GM19099 (cell line): ENCODE measurements around the gene PJA1.

Experiments
- POLR2A ChIP-seq: IDR thresholded peaks from 3 replicates; pipeline ENCODE4 v1.6.1; 2011; ENCODE audit warnings: low read depth; ENCODE audit not compliant: insufficient read length; ENCODE audit errors: extremely low read depth

PJA1 gene

DNA sequence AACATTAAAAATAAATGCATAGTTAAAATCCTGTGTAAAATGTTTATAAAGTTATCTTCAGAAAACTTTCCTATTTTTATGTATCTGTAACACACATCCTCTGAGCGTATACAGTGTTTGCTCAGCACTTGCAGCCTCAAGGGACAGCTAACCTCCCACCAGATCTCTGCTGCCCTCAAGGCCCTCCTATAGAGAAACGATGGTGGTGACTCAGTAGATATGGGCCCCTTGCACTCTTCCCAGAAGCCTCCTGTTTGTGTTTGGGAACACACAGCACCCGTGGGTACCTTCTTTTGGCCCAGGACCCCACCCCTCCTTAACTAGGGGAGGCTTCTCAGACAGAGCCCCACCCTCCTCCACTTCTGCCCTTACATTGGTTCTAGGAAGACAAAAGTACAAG, 26.7 kb downstream of the PJA1 start:
- TF ChIP-seq POLR2A: no peak

DNA sequence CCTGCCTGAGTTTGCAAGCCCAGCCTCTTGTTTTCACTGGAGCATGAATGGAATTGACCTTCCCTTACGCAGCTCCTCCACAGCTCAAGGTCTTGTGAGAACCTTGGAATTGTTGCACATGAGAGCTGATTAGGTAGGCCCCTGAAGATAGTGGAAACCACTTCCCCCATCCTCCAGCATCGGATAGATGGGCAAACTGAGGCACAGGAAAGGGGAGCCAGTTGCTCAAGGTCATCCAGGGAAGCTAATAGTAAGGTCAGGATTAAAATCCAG, 27.2 kb downstream of the PJA1 start:
- no peak for TF ChIP-seq POLR2A

DNA sequence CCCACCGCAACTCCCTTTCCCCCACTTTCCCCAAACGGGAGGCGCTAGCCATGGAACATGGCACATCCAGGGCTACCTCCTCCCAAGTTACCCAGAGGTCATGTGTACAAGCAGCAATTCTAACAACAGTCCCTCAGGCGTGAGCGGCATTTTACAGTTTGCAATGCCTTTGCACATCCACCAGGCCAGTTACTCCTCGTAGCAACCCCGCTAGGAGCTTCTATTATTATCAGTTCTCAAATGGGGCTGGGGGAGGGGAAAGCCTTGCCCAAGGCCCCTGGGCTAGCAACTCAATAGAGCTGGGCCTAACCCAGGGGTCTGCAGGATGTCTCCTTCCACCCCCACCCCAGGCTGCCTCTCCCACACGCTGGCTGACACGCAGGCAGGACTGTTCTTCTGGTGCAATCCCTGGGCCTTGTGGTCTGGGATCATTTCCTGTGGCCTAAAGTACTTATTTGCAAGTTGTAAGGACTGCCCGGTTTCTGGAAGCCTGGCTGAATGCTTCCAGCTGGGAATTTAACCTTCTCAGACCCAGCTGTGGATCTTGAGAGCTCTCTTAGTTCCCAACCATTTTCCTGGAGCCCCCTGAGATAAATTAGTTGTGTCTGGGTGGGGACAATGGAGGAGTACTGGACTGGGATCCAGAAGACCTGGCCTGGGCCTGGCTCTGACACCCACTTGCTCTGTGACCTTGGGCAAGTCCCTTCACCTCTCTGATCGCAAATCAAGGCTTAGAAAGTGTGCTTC, 27.7 kb downstream of the PJA1 start:
- no peak for TF ChIP-seq POLR2A

DNA sequence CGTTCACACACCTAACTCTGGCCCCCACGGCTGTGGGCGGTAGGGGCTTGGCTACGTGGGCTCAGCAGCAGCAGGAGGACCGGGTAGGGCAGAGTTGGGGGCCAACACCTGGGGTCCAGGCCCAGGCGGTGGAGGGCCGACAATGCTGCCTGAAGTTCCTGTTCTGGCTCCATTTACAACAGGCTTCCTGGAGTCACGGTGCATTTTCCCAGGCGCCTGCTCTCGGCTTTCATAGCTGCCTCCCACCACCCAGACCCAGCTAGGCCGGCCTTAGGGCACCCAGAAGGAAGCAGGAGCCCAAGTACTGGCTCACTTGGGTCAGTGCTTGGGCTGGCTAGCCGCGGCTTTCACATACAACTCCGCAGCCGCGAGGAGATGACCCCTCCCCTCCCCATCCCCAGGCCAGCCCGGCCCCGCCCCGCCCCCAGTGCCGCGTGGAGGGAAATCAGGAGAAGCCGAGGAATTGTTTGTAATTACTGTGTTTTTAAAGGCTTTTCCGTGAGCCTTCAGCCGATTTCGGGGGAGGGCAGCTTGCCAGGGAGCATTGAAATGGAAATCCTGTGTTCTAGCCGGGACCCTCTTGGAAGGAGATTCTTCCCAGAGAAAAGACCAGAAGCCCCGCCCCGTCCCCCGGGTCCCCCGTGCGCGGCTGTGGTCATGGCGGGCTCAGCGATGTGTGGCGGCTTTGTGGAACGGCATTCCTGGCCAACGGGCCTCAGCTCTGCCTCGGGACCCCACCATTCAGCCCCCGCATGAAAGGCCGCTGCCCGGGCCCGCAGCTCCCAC, 28.5 kb downstream of the PJA1 start:
- no peak for TF ChIP-seq POLR2A

DNA sequence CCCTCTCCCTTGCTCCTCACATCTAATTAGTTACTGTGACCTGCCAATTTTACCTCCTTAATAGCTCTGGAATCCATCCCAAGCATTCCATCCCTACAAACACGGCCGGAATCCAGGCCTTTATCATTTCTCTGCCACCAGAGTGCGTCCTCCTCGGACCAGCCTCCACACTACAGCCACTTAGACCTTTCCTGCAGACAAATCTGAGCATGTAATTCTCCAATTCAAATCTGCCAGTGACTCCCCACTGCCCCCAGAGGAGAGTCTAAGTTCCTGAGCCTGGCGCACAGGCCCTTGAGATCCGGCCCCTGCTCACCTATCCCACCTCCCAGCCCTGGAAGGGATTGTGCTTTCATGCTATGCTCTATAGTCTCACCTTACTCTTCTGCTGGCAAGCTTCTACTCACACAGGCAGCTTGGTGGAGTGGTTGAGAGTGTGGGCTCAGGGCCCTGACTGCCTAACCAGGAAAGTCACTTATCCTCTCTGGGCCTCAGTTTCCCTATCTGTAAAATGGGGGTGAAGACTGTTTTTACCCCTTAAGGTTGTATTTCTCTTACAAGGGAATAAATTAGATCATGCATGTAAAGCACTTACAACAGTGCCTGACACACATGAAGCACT, 31.2 kb downstream of the PJA1 start:
- no peak for TF ChIP-seq POLR2A

DNA sequence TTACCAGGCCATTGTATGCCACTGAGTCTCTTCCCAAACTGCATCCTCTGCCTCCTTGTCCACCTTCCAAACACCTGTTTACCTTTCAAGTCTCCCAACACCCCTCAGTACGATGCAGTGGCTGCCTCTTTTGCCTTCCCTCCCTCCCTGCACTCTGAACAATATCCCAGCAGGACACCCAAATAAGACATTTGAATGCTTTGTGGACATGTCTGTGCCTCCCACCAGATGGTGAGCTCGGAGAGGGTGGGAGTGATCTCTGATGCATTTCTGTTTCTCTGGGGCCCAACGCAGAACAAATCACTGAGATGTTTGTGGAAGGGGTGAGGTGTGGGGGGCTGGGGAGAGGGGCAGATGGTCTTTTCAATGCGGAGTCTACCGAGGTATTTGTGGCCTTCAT, 33.4 kb downstream of the PJA1 start:
- TF ChIP-seq POLR2A: no peak

DNA sequence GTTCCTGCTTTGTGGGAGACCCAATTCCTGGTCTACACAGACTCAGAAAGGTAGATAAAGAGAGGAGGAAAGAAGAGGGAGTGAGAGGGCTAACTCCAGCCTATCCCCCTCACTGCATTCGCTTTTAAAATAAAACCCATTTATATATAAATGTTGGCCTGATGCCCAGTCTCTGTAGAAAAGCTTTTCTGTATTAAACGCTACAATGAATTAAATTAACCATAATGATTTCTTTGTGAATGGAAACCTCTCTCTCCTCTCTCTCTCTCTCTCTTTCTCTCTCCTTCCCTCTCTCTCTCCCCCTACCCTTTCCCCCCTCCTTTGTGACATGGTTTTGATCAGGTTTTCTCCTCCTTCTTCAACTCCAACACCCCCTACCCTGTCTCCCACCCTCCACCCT, 34.8 kb downstream of the PJA1 start:
- no peak for TF ChIP-seq POLR2A

DNA sequence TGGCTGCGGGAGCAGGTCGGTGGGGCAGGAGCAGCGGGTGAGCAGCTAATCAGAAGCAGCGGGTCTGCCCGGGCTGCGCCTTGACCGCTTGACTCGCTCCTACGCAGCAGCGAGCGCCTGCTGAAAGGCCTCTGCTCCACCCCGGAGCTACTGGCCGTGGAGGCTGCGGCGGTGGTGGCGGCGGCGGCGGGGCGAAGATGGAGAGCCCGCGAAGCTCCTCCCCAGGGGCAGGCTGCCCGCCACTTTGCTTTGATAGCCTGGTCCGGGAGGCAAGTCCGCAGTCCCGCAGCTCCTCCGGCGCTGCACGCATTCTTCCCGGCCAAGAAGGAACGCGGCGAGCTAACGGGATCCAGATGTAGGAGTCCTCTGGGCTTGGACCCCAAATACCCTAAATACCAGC, 36.7 kb downstream of the PJA1 start:
- TF ChIP-seq POLR2A: no peak

DNA sequence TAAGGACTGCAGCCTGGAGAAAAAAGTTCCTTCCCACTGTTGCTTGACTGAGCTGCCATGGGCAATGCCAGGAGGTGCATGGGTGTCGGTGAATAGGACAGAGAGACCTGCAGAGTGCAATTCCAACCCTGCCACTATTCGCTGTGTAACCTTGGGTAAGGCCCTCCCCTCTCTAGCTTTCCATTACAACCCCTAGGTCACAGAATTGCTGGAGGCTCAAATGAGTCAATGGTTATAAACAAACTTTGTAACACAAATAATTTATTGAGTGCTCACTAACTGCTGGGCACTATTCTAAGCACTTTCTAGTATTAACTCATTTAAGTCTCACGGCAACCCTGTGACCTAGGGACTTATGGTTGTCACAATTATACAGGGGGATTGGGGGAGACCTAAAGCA, 37.8 kb downstream of the PJA1 start:
- no peak for TF ChIP-seq POLR2A

DNA sequence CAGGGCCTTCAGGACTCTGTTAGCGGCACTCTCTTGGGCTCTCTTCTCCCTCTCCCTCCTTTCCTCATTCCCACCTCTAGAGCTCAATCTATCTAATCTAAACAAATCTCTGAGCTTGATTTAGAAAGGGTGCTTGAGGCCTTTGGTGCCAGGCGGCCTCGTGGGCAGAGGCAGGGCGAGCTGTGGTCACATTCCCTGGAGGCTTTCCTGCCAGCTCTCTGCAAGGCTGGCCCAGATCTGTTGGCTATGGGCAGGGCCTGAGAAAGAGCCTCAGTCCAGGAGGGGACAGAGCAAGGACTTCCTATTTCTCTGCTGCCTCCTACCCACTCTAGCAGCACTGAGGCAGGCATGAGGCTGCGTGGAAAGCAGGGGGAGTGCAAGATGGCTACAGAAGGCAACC, 38.6 kb downstream of the PJA1 start:
- TF ChIP-seq POLR2A: no peak

DNA sequence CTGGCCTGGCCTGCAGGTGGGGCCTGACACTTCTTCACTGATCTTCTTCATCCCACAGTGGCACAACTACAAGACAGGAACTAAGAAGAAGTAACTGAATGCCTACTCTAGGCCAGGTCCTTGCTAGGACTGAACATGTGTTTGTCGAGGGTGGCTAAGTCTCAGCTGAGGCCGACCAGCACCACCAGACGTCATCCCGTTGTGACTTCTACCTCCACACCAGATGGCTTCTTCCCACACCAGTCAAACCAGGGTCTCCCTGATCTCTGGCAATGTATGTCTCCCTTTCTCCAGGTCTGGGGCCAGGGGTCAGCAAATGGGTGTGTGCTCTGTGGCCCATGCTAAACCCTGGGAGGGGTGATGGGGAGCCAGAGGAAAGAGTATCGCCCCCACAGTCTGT, 40.2 kb downstream of the PJA1 start:
- TF ChIP-seq POLR2A: no peak

DNA sequence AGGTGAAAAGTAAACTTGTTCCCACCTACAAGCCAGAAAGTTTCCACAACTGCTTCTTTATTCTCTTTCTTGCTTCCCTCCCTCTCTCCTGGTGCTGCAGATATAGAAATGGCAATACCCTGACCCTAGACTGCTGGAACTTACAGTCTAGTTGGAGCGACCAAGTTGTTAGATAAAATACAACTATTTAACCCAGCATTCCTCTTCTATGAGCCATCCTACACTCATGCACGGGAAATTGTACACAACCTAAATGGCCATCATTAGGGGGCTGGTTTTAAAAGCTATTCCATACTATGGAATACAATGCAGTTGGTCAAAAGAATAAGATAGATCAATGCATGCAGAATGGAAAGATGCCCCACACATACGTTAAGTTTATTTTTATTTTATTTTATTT, 41.1 kb downstream of the PJA1 start:
- TF ChIP-seq POLR2A: no peak

DNA sequence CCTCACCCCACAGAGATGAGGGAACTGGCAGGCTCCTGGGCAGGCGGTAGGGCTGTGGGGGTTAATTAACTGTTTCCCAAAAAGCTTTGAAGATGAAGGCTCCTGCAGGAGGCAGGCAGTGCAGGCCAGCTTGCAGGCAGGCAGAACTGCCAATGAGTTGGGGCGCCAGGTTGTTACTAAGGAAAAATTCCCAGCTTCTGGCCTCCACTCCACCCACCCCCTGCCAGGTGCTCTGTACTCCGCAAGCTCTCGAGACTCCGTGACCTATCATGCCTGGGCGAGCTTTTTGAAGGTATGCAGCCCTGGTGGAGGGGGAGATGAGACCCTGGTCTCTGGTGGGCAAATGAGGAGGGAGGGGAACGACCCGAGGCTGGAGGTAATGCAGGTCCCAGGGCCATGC, 41.8 kb downstream of the PJA1 start:
- no peak for TF ChIP-seq POLR2A

DNA sequence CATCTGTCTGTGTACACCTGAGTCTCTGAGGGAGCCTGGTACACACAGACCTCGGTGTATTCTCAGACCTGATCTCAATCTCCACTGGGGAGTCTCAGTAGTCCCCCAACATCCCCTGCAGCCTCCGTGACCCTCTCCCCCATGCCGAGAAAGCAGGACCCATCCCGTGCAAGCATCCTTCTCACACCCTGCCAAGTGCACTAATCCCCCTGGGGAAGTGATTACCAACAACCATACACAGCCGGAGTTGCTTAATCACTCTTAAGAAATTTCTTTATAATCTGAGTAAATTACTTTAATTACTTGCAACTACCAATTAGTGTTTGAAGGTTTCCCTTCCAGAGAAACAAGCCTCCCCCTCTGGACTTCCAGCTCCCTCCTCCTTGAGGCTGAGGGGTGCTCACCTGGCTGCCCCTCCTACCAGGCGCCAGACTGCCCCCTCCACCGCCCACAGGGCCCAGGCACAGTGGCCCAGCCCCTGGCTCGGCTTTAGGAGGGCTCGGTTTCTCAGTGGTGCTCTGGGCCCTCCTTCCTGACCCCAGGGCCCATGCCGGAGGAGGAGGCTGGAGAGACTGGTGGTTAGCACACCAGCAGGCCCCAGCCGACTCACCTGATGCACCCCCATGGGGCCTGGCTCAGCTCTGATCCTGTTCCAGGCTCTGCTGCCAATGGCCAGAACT, 43.8 kb downstream of the PJA1 start:
- no peak for TF ChIP-seq POLR2A

DNA sequence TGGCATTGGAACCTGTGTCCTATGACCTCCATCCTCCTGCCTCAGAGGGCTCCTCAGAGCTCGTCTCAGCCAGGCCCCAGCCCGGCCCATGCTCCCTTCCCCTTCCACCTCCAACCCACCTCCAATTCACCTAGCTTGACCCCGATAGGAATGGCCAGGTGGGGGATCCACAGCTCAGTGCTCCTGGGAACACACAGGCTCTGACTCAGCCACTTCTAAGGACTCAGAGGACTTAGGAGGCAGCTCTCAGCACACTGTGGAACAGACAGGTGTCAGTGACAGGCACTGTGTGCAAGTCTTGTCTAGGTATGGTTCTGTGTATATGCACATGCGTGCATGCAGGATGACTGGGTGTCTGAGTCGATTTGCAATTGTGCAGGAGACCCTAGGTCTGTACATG, 44.8 kb downstream of the PJA1 start:
- TF ChIP-seq POLR2A: no peak

DNA sequence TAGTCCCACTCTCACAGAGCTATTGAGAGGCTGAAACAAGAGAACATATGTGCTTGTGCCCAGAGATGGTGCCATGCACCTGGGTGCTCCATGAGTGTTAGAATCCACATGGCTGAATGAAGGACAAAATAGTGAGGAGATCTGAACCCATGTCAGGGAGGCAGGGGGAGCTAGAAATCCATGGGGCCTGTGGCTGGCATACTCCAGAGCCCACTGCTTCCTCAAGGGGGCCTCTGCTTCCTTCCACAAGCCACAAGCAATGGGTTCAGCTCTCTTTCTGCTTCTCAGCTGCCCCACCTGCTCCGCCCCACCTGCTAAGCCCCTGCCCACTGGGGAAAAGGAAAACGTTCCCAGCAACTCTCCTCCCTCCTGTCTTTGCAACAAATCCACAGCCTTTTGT, 46.1 kb downstream of the PJA1 start:
- no peak for TF ChIP-seq POLR2A
